ENCODE measurements around the gene PIR. TPM values are rescaled to one million over a fixed set of nuclear protein-coding genes. Genes with fewer than 3 reads are reported as not detected.
A peak's percentile ranks its signal among the peaks of the same experiment; 100 is the strongest.

PIR gene
- total RNA-seq, 4 donors from 2014 or later, result 32.9 to 70.2 (median 48.8) TPM

- no peak for TF ChIP-seq CTCF (IDR thresholded peaks at IDR 0.05)
- TF ChIP-seq POLR2A (IDR thresholded peaks at IDR 0.05), result no peak
- Histone ChIP-seq H3K27ac (no peak overlapping the region), H3K4me1 (peaks cover 0 to 5% of the 10 kb centered on the region in 2 donors), H3K36me3 (no peaks in the 10 kb centered on the region), H3K27me3 (no peaks in the 10 kb centered on the region), H3K9me3 (no peaks in the 10 kb centered on the region), H3K4me3 (replicated peaks in 1 of 3) (no peak overlapping the region)
- intact Hi-C loops (cut with DNase I), result no loop called here
- no peak for DNase-seq
- WGBS, 2 donors, result 88% methylated on average over 4 of the region's 4 CpGs
These were observed 2.7 kb upstream of the PIR start for GRCh38 chrX:15495801-15496200.

GRCh38 chrX:15492469-15492868, 664 bp downstream of the PIR start:
- no peak for DNase-seq
- H3K27ac ChIP-seq, result peak overlapping the region in 2 of 3 donors; percentile 55 to 81
- 74 to 87% methylated on average over 3 to 5 of the region's 5 CpGs for WGBS, 2 donors
- H3K4me3 ChIP-seq (replicated peaks in 1 of 3), result peak overlapping the region in 2 of 3 donors; percentile 24 to 66
- no peaks in the 10 kb centered on the region for H3K36me3 ChIP-seq
- no peaks in the 10 kb centered on the region for H3K9me3 ChIP-seq
- intact Hi-C loops (cut with DNase I), result no loop called here
- H3K4me1 ChIP-seq, result peaks cover 0 to 5% of the 10 kb centered on the region in 2 donors
- no peak for TF ChIP-seq CTCF (IDR thresholded peaks at IDR 0.05)
- no peak for TF ChIP-seq POLR2A (IDR thresholded peaks at IDR 0.05)
- no peaks in the 10 kb centered on the region for H3K27me3 ChIP-seq

- H3K36me3 ChIP-seq, result no peaks in the 10 kb centered on the region
- no peak for DNase-seq
- WGBS, 2 donors, result 95 to 97% methylated on average over 2 of the region's 2 CpGs
- no peak for TF ChIP-seq CTCF (IDR thresholded peaks at IDR 0.05)
- no peak for TF ChIP-seq POLR2A (IDR thresholded peaks at IDR 0.05)
- intact Hi-C loops (cut with DNase I), result no loop called here
- H3K9me3 ChIP-seq, result no peaks in the 10 kb centered on the region
- H3K4me3 ChIP-seq (replicated peaks in 1 of 3), result no peak overlapping the region
- peaks cover 0 to 4% of the 10 kb centered on the region in 2 donors for H3K4me1 ChIP-seq
- H3K27ac ChIP-seq, result no peak overlapping the region
- no peaks in the 10 kb centered on the region for H3K27me3 ChIP-seq
These were observed 9.2 kb downstream of the PIR start for GRCh38 chrX:15483891-15484290.

- DNase-seq, result no peak
- Histone ChIP-seq H3K9me3 (no peaks in the 10 kb centered on the region), H3K27me3 (no peaks in the 10 kb centered on the region), H3K4me1 (no peaks in the 10 kb centered on the region), H3K27ac (no peak overlapping the region), H3K36me3 (no peaks in the 10 kb centered on the region), H3K4me3 (replicated peaks in 1 of 3) (no peak overlapping the region)
- WGBS, 2 donors, result 90 to 94% methylated on average over 4 of the region's 4 CpGs
- TF ChIP-seq CTCF (IDR thresholded peaks at IDR 0.05), result no peak
- no peak for TF ChIP-seq POLR2A (IDR thresholded peaks at IDR 0.05)
- intact Hi-C loops (cut with DNase I), result no loop called here
These were observed 17.6 kb downstream of the PIR start for GRCh38 chrX:15475486-15475885.

- Histone ChIP-seq H3K27ac (no peak overlapping the region), H3K27me3 (no peaks in the 10 kb centered on the region), H3K4me1 (no peaks in the 10 kb centered on the region), H3K9me3 (no peaks in the 10 kb centered on the region), H3K36me3 (no peaks in the 10 kb centered on the region), H3K4me3 (replicated peaks in 1 of 3) (no peak overlapping the region)
- DNase-seq, result no peak
- WGBS, 2 donors, result 77% methylated on average over 5 of the region's 5 CpGs
- TF ChIP-seq CTCF (IDR thresholded peaks at IDR 0.05), result no peak
- TF ChIP-seq POLR2A (IDR thresholded peaks at IDR 0.05), result no peak
- intact Hi-C loops (cut with DNase I), result no loop called here
These were observed 18.1 kb downstream of the PIR start for GRCh38 chrX:15475021-15475420.
